T follicular helper cell (primary cell): Measurements from ENCODE around the gene ECT2.
"Not testable (repeated sequence)": the region's sequence is repeated elsewhere in the genome, so short reads cannot be mapped to it uniquely, and the experiment has no call there.

Source experiments
- DNase-seq: peaks from one replicate; pipeline ENCODE4 v3.0.0-alpha.2; 2020; ENCODE audit warnings: low read depth

Gene ECT2

GRCh38 chr3:172808969-172809546 lies 58.5 kb downstream of the ECT2 start:
- no peak for DNase-seq

- DNase-seq: no peak
These were observed 60.6 kb downstream of the ECT2 start for GRCh38 chr3:172811099-172811498.

- no peak for DNase-seq
These were observed 62.9 kb downstream of the ECT2 start for GRCh38 chr3:172813462-172813861.

- no peak for DNase-seq
These were observed 64.2 kb downstream of the ECT2 start for GRCh38 chr3:172814738-172815137.

- no peak for DNase-seq
These were observed 65.3 kb downstream of the ECT2 start for GRCh38 chr3:172815857-172816256.

- no peak for DNase-seq
These were observed 65.8 kb downstream of the ECT2 start for GRCh38 chr3:172816281-172816680.

- DNase-seq: no peak
These were observed 66.4 kb downstream of the ECT2 start for GRCh38 chr3:172816968-172817367.

- no peak for DNase-seq
These were observed 70.0 kb downstream of the ECT2 start for GRCh38 chr3:172820492-172820891.

GRCh38 chr3:172824229-172824628 lies 73.7 kb downstream of the ECT2 start:
- DNase-seq: no peak

- not testable (repeated sequence) for DNase-seq
These were observed 76.7 kb downstream of the ECT2 start for GRCh38 chr3:172827231-172827630.

- DNase-seq: no peak
These were observed 82.5 kb downstream of the ECT2 start for GRCh38 chr3:172832983-172833382.

- DNase-seq: no peak
These were observed 86.0 kb downstream of the ECT2 start for GRCh38 chr3:172836390-172836997.

GRCh38 chr3:172839679-172840078 lies 89.2 kb downstream of the ECT2 start:
- DNase-seq: no peak

GRCh38 chr3:172840463-172840862 lies 89.9 kb downstream of the ECT2 start:
- DNase-seq: no peak

GRCh38 chr3:172840913-172841312 lies 90.4 kb downstream of the ECT2 start:
- no peak for DNase-seq

- DNase-seq: no peak
These were observed 93.9 kb downstream of the ECT2 start for GRCh38 chr3:172844428-172844827.

- DNase-seq: no peak
These were observed 95.6 kb downstream of the ECT2 start for GRCh38 chr3:172846103-172846561.

GRCh38 chr3:172846706-172847105 lies 96.2 kb downstream of the ECT2 start:
- DNase-seq: no peak

- DNase-seq: no peak
These were observed 96.8 kb downstream of the ECT2 start for GRCh38 chr3:172847292-172847691.

GRCh38 chr3:172848910-172849309 lies 98.4 kb downstream of the ECT2 start:
- no peak for DNase-seq

- no peak for DNase-seq
These were observed 102.5 kb downstream of the ECT2 start for GRCh38 chr3:172853005-172853404.

- DNase-seq: no peak
These were observed 103.6 kb downstream of the ECT2 start for GRCh38 chr3:172853921-172854666.

GRCh38 chr3:172855037-172855436 lies 104.5 kb downstream of the ECT2 start:
- no peak for DNase-seq
